ENCODE measurements around the gene AMPD2.

AMPD2 gene

GRCh38 chr1:109619576-109620400, at the start of gene AMPD2, which contains the start of gene GNAT2:
Gene AMPD2, plus strand, starts transcription at chr1:109619837. Its CDS starts 1,339 bp downstream, at chr1:109621176.
Gene GNAT2, minus strand, starts transcription at chr1:109619616. Its CDS starts 6,746 bp downstream, at chr1:109612870.
- peak; percentile 89 for DNase-seq (ENCODE audit: low spot score)

- no peak for DNase-seq (ENCODE audit: low spot score)
These were observed 49.2 kb upstream of the AMPD2 start for GRCh38 chr1:109570414-109570813.

DNA sequence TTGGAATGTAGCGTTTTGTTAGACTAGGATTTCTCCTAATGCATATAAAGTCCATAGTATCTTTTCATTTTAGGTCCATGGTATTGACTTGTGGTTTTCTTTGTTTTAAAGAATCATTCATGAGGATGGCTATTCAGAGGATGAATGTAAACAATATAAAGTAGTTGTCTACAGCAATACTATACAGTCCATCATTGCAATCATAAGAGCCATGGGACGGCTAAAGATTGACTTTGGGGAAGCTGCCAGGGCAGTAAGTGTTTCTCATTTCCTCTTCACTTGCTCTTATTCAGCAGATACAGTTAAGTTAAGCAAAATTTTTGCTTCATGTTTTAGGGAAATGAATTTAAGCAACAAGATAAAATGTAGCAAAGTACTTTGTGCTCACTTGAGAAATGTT, 45.9 kb upstream of the AMPD2 start:
- DNase-seq (ENCODE audit: low spot score), result no peak

DNA sequence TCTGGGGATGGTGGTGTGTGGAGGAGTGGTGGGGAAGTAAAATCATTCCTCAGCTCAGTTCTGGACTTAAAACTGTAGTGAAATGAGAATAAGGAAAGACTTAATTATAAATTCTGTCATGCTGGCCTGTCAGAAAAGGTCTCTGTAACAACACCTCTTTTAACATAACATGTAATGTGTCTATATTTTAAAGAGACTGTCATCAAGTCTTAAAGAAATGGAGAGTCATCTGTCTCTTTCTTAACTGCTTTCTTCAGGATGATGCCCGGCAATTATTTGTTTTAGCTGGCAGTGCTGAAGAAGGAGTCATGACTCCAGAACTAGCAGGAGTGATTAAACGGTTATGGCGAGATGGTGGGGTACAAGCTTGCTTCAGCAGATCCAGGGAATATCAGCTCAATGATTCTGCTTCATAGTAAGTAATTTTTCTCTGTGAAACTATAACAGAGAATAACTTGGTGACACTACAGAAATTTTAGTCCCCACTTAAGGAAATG, 40.6 kb upstream of the AMPD2 start:
- DNase-seq (ENCODE audit: low spot score), result peak; percentile 11

DNA sequence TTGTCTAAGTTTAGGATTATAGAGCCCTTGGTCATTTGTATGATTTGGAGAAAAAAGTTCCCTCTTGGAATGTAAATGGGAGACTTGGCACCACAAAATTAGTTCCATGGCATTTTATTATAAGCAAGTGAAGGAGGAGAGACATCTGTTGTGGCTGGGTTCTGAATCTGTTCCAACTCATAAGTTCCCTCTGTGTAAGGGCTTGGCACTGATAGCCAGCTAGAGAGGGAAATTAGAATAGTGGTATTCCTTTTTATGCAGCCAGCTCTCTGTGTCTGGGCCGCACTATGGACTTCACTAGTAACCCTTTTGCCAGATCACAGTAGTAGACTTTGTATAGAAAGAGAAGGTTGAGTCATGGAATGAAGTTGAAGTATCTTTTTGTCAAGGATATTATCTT, 40.1 kb upstream of the AMPD2 start:
- DNase-seq (ENCODE audit: low spot score), result no peak

- no peak for DNase-seq (ENCODE audit: low spot score)
These were observed 37.6 kb upstream of the AMPD2 start for GRCh38 chr1:109582021-109582420.

DNA sequence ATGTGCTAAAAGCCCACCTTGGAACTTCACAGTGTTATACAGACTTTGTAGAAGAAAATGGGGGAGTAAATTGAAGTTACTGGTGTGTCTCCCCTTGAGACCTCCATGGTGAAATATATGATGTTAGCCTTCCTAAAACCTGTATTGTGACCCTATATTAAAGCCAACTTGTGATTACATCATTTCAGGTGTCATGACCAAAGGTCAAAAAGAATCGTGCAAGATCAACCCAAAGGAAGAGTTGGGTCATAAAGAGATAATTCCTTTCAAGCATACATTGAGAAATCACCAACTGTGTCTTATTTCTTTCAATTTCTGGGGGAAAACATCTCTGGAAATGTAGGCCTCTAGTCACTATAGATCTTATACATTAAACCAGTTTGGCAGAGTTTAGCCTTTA, 34.9 kb upstream of the AMPD2 start:
- no peak for DNase-seq (ENCODE audit: low spot score)

GRCh38 chr1:109586055-109586454, 33.6 kb upstream of the AMPD2 start:
- no peak for DNase-seq (ENCODE audit: low spot score)

GRCh38 chr1:109589177-109589576, 30.5 kb upstream of the AMPD2 start:
- DNase-seq (ENCODE audit: low spot score), result no peak

DNA sequence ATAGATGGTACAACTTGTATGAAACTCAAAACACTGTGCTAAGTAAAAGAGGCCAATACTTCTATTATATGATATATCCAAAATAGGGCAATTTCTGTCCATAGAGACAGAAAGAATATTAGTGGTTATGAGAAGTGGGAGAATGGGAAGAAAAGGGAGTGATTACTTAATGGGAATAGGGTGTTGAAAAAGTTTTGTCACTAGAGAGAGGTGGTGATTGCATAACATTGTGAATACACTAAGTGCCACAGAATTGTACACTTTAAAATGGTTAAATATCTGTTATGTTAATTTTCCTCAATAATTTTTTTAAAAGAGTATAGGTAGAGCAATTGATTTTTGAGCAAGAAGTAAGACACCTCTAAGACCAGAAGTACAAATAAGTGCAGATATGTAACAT, 30.0 kb upstream of the AMPD2 start:
- no peak for DNase-seq (ENCODE audit: low spot score)

DNA sequence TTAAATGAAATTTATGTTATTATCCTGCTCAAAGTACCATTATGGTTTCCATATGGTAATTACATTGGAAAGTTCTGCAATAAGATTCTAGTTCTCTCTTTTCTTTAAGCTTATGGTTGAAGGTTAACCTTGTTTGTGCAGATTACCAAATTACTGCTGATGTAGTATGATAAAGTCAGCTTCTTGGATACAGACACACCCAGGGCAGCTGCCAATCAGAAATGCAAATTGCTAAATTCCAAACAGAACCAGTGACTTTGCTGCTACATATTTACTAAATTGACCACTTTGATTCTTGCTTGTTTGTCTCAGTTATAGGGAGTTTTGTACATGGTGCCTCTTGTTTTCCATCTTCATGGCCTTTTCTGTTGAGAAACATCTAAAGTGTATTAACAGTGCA, 26.7 kb upstream of the AMPD2 start:
- no peak for DNase-seq (ENCODE audit: low spot score)

- no peak for DNase-seq (ENCODE audit: low spot score)
These were observed 24.1 kb upstream of the AMPD2 start for GRCh38 chr1:109595531-109595930.

DNA sequence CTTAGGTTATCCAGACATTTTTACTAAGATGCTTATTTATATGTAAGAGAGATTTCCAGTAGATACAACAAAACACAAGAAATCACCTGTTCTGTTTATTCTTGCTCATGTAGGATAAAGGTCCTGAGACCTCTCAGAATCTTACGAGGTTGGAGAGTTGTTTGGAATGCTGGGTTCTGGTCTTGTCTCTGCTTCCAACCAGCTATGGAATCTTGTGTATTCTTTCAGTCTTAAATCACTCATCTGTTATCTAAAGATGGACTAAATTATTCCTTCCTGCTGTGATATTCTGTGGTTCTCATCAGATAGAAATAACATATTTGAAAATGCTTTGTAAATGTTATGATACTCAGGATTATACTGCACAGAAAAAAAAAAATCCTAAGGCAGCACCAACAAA, 21.5 kb upstream of the AMPD2 start:
- DNase-seq (ENCODE audit: low spot score), result no peak

DNA sequence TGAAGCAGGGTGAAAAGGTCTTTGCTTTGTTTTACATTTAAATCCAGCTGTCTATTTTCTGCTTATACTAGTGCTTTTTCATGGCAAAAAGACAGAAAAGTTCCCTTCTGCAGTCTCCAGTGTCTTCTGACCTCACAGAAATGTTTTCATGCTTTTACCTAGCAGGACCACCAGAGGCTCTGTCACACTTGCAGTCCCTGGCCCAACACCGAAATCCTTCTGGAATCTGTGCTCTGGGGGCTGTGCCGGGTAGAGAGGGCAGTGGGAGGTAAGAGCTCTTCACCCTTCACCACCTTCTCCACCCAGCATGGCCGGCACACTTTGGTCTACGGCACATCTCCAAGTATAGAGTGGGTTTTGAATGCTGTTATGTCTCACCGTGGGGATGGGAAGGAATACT, 21.0 kb upstream of the AMPD2 start:
- no peak for DNase-seq (ENCODE audit: low spot score)

DNA sequence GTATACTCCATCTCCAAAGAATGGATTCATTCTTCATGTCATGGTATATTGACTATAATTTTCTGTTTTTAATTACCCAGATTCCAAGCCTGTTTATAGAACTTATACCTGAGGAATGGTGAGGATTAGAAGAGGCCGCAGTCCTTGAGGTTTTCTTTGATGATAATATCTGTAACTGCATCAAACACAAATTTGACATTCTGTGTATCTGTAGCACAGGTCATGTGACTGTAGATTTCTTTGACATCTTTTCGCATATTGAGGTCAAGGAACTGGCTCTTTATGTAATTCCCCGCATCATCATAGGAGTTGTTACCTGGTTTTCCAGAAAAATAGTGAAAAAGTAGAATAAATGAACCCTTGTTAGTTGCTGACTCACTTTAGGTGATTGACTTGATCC, 16.4 kb upstream of the AMPD2 start:
- DNase-seq (ENCODE audit: low spot score), result no peak

DNA sequence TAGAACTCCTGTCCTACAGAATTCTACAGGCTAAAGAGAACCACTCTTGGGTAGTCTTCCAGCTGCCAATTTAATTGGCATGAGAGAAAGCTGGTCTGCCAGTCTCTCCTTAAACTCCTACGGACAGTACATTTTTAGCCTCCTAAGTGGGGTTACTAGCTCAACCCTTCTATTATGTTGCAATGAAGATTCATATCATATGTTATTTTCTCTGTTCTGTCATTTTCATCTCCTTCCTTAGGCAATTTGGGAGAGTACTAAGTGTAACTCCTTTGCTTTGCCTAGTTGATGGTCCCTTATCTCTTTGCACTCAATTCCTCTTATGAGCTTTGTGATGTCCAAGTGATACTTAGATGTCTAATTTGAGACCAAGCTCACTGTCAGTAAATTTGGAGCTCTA, 14.3 kb upstream of the AMPD2 start:
- DNase-seq (ENCODE audit: low spot score), result no peak

DNA sequence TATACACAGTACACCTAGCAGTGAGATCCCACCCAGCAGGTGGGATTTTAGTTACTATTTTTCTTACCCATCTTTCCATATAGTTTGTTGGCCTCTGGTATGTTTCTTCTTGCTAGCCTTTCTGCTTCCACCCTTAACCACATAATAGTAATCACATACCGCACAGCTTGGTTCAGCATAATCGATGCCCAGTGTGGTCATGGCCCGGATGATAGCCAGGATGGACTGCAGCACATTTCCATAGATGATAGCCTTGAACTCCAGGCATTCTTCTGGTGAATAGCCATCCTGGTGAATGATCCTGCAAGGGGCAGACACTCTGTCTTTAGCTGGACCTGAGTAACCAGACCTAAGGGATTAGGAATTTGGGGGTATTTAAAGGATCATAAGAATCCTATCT, 9.8 kb upstream of the AMPD2 start:
- DNase-seq (ENCODE audit: low spot score), result no peak

DNA sequence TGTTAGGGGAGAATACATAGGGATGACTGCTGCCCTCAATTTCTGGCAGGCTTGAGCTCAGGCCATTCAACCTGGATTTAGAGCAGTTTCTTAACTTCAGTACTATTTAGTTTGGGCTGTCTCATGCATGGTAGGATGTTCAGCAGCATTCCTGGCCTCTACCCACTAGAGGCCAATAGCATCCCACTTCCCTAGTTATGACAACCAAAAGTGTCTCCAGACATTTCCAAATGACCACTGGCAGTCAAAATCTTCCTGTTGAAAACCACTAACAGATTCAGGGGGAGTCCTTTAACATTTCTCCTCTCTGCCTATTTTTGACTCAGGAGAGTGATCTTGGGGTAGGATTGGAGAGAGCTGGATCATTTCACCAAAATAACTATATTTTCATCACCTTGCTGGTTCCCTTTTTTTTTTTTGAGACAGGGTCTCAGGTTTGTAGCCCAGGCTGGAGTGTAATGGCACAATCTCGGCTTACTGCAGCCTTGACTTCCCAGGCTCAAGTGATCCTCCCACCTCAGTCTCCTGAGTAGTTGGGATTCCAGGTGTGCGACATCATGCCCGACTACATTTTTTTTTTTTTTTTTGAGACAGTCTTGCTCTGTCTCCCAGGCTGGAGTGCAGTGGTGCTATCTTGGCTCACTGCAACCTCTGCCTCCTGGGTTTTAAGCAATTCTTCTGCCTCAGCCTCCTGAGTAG, 8.9 kb upstream of the AMPD2 start:
- DNase-seq (ENCODE audit: low spot score), result no peak

- no peak for DNase-seq (ENCODE audit: low spot score)
These were observed 8.2 kb upstream of the AMPD2 start for GRCh38 chr1:109611308-109611990.

DNA sequence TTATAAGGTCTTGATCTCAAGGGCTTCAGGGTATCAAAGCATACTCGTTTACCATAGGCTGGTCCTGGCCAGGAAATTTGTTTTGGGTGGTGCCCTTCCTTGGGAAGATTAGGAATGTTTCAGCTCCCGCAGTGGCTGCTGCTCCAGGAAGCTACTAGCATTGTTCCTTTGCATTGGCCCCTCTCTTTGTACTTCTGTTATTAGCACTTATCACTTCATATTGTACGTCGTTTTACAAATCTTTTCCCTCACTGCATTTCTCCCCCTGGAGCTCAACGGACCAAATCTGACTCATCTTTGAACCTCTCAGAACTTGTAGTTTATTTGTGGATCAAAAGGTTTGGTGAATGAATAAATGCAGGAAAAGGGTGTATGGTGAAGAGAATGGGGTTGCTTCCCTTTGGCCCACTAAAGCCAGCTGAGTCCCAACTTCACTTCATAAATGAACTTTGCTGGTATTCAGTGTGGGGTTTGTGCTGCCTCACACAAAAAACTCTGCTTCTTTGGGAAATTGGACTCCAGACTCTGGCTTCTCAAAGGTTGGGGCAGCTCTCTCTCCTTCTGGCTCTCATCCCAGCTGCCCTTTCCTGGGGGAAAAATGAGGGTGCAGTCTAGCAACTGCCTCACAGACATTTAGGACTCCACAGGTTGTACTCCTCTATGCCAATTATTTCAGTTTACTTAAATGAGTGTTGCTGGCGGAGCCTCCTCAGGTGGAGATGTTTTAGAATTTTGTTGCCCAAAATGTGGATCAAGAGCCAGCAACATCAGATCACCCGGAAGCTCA, 6.1 kb upstream of the AMPD2 start:
- DNase-seq (ENCODE audit: low spot score), result no peak

- DNase-seq (ENCODE audit: low spot score), result no peak
These were observed 3.8 kb upstream of the AMPD2 start for GRCh38 chr1:109615879-109616278.

DNA sequence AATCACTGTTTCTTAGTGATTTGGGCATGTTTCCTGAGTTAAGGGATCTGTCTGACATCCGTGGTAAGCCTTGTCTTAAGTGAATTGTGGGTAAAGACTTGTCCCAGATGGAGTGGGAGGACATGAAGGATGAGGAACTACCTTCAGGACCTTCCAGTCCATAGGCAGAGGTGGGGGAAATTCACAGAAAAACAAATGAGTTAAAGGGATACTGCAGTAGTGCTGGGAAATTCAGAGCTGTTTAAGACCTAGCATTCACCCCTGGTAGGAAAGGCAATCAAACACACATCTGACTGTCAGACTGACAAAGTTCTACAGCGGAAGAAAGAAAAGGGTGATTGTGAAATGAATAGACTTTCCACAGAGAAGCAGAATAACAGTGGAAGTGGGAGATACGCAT, 3.2 kb upstream of the AMPD2 start:
- DNase-seq (ENCODE audit: low spot score), result no peak
